Neural crest cell (in vitro differentiated cells): ENCODE measurements around the gene POLR1E. TPM values are rescaled to one million over a fixed set of nuclear protein-coding genes. Genes with fewer than 3 reads are reported as not detected.

Experiments
- DNase-seq: peaks from one replicate; pipeline ENCODE4 v3.0.0; 2021; ENCODE audit warnings: low read depth, mixed read lengths, low spot score
- H3K27ac Mint-ChIP-seq: one replicate; pipeline ENCODE4 v1.8.0; 2021; ENCODE audit warnings: mild to moderate bottlenecking, mixed read lengths; ENCODE audit not compliant: unreplicated experiment
- H3K27me3 Mint-ChIP-seq: 2 replicates; pipeline ENCODE4 v1.8.0; 2021; ENCODE audit warnings: low read depth, mild to moderate bottlenecking, mixed read lengths
- H3K36me3 Mint-ChIP-seq: 2 replicates; pipeline ENCODE4 v1.8.0; 2021; ENCODE audit warnings: low read depth, mild to moderate bottlenecking, mixed read lengths
- H3K4me1 Mint-ChIP-seq: 2 replicates; pipeline ENCODE4 v1.8.0; 2021; ENCODE audit warnings: mixed read lengths
- H3K4me3 Mint-ChIP-seq: one replicate; pipeline ENCODE4 v1.8.0; 2021; ENCODE audit warnings: mild to moderate bottlenecking, mixed read lengths
- H3K9me3 Mint-ChIP-seq: 2 replicates; pipeline ENCODE4 v1.8.0; 2021; ENCODE audit warnings: mixed read lengths
- total RNA-seq: library from RNA; stranded (reverse); gene quantifications from 2 replicates; pipeline ENCODE4 v1.2.1, GENCODE V29; 2021
- TF ChIP-seq, protein P1 (sequence below): fragments of 200-600 bp; sonication (generic); conservative IDR thresholded peaks from 2 replicates; pipeline ENCODE4 v1.5.0; 2021; ENCODE audit warnings: antibody characterized with exemption, mild to moderate bottlenecking

Gene POLR1E
- total RNA-seq, 1 donor from 2014 or later, result 46.4 TPM

DNA sequence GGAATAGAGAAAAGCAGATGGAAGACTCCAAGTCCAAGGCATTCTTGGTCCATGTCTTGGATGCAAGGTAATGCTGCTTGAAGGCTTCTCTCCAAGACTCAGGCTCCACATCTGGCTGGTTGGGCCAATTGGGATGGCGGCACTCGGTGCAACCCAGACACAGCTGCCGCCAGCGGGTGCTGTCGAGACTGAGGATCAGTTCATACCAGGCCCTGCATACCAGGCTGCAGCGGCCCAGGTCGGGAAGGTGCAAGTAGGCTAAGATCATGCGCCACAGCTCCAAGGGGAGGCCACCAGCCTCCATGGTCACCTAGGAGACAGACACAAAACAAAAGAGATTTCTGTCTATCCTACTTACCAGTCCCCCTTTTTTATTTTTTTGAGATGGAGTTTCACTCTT, 55.7 kb downstream of the POLR1E start:
- H3K9me3 Mint-ChIP-seq, result peaks cover 2% of the 10 kb centered on the region
- H3K4me1 Mint-ChIP-seq, result no peaks in the 10 kb centered on the region
- TF ChIP-seq, protein P1, sequence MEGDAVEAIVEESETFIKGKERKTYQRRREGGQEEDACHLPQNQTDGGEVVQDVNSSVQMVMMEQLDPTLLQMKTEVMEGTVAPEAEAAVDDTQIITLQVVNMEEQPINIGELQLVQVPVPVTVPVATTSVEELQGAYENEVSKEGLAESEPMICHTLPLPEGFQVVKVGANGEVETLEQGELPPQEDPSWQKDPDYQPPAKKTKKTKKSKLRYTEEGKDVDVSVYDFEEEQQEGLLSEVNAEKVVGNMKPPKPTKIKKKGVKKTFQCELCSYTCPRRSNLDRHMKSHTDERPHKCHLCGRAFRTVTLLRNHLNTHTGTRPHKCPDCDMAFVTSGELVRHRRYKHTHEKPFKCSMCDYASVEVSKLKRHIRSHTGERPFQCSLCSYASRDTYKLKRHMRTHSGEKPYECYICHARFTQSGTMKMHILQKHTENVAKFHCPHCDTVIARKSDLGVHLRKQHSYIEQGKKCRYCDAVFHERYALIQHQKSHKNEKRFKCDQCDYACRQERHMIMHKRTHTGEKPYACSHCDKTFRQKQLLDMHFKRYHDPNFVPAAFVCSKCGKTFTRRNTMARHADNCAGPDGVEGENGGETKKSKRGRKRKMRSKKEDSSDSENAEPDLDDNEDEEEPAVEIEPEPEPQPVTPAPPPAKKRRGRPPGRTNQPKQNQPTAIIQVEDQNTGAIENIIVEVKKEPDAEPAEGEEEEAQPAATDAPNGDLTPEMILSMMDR, result no peak
- no peak overlapping the region for H3K4me3 Mint-ChIP-seq
- H3K36me3 Mint-ChIP-seq, result peaks cover 15% of the 10 kb centered on the region
- H3K27me3 Mint-ChIP-seq, result no peaks in the 10 kb centered on the region
- H3K27ac Mint-ChIP-seq, result no peak overlapping the region
- no peak for DNase-seq

DNA sequence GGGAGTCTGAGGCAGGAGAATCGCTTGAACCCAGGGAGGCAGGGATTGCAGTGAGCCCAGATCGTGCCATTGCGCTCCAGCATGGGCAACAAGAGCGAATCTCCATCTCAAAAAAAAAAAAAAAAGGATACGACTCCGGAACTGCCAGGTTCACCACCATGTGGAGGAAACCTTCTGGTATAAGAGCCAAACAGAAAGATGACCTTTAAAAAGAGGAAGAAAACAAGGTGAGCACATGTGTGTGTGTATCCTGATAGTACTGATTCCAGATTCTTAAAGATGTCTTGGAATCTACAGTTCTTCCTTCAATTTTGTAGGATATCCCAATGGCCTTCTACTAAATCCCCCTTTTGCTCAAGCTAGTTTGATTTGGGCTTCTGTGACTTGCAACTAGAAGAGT, 56.7 kb downstream of the POLR1E start:
- TF ChIP-seq, protein P1, result no peak
- Mint-ChIP-seq H3K27ac (no peak overlapping the region), H3K4me1 (no peaks in the 10 kb centered on the region), H3K9me3 (peaks cover 2% of the 10 kb centered on the region), H3K4me3 (no peak overlapping the region), H3K36me3 (peaks cover 13% of the 10 kb centered on the region), H3K27me3 (no peaks in the 10 kb centered on the region)
- DNase-seq, result no peak

DNA sequence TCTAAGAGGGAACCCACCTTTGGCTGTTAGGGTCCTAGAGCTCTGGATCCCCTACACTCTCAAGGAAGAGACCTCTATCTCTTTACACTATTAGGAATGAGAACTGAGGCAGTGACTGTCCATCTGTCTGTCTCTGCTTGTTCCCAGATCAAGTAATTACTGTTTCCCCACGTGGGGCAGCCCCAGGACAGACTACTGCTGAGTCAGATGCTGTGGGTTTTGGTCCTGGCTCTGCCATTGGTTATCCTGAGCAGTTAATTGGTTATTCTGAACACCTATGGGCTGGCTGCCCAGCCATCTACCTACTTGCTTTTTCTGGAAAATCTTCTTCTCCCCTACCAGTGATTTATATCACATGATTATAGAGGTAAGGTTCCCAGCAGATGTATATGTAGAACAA, 57.1 kb downstream of the POLR1E start:
- peaks cover 2% of the 10 kb centered on the region for H3K9me3 Mint-ChIP-seq
- H3K4me3 Mint-ChIP-seq, result no peak overlapping the region

DNA sequence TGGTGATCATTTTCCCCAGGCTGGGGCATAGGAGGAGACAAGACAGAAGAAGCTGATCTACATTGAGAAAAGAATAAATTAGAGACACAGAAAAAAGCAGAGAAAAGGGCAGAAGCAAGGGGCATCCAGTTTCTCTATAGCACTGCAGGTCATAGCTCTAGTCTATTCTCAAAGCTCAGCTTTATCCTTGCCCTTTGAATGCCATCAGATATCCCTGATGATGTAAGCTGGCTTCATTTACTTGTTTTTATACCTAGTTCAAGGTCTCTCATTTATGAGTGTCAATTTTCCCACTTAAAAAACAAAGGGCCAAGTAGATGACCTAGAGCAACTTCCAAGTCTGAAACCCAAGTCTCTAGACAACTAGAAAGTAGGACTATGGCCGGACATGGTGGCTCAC, 57.7 kb downstream of the POLR1E start:
- Mint-ChIP-seq H3K4me3 (no peak overlapping the region), H3K27me3 (no peaks in the 10 kb centered on the region), H3K4me1 (no peaks in the 10 kb centered on the region), H3K9me3 (peaks cover 2% of the 10 kb centered on the region), H3K27ac (no peak overlapping the region), H3K36me3 (peaks cover 13% of the 10 kb centered on the region)
- DNase-seq, result no peak
- TF ChIP-seq, protein P1, result no peak

More for the DNA sequence above, 57.1 kb downstream of the POLR1E start:
- no peaks in the 10 kb centered on the region for H3K27me3 Mint-ChIP-seq
- TF ChIP-seq, protein P1, result no peak
- no peak for DNase-seq
- peaks cover 13% of the 10 kb centered on the region for H3K36me3 Mint-ChIP-seq
- no peaks in the 10 kb centered on the region for H3K4me1 Mint-ChIP-seq
- no peak overlapping the region for H3K27ac Mint-ChIP-seq

DNA sequence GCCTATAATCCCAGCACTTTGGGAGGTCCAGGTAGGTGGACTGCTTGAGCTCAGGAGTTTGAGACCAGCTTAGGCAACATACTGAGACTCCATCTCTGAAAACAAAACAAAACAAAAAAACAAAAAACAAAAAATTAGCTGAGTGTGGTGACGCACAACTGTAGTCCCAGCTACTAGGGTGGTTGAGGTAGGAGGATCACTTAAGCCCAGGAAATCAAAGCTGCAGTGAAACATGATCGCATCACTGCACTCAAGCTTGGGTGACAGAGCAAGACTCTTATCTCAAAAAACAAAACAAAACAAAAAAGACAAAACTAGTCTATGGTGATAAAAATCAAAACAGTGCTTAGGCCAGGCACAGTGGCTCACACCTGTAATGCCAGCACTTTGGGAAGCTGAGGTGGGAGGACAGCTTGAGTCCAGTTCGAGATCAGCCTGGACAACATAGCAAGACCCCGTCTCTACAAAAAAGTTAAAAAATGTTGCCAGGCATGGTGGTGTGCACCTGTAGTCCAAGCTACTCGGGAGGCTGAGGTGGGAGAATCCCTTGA, 61.7 kb downstream of the POLR1E start:
- H3K27ac Mint-ChIP-seq, result no peak overlapping the region
- H3K9me3 Mint-ChIP-seq, result peaks cover 2% of the 10 kb centered on the region
- no peaks in the 10 kb centered on the region for H3K4me1 Mint-ChIP-seq
- no peaks in the 10 kb centered on the region for H3K27me3 Mint-ChIP-seq
- TF ChIP-seq, protein P1, result no peak
- no peak for DNase-seq
- H3K4me3 Mint-ChIP-seq, result no peak overlapping the region
- H3K36me3 Mint-ChIP-seq, result no peaks in the 10 kb centered on the region
